ENCODE results near the gene FOXN3.
A peak's percentile ranks its signal among the peaks of the same experiment; 100 is the strongest.

The FOXN3 gene

GRCh38 chr14:89435892-89436656 lies 19.0 kb upstream of the FOXN3 start:
- no peak for DNase-seq
- in situ Hi-C loops (cut with HindIII; ENCODE audit: low pct_ligation_motif_present, low pct_unique_long_range_greater_than_20kb, low sequenced_read_pairs) = no loop called here

DNA sequence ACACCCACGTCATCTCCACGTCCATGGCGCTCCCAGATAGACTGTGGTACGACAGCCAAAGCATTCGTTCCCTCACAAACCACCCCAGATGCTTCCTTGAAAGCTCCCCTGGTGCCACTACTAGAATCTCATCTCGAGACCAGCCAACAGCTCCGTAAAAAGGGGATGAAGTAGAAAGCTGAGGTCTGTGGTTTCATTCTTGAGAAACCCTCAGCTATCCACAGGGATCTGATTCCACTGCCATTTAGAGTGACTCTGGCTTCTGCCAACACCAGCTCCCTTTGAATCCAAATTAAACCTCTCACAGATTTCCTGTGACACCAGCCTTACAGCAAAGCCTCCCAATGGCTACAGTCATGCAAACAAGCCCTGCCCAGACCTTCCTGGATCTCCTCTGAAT lies 18.5 kb upstream of the FOXN3 start:
- no peak for DNase-seq
- in situ Hi-C loops (cut with HindIII; ENCODE audit: low pct_ligation_motif_present, low pct_unique_long_range_greater_than_20kb, low sequenced_read_pairs) = no loop called here

DNA sequence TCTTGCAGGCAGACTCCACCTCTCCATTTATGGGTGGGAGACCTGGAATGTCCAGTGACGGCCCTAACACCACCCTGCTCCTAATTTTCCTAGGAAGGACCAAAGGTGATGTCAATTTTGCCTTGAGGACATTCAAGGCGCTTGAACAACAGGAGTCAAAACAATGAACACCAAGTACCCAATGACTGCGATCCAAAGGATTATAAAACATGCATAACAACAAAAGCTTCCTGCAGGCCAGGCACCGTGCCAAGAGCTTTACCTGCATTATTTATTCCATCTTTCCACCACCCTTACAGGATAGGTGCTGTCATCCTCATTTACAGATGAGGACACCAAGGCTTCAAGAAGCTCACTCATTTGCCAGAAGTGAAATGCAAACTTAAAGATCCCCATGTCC lies 15.2 kb upstream of the FOXN3 start:
- no peak for DNase-seq
- in situ Hi-C loops (cut with HindIII; ENCODE audit: low pct_ligation_motif_present, low pct_unique_long_range_greater_than_20kb, low sequenced_read_pairs) = no loop called here

GRCh38 chr14:89430391-89431236 lies 13.6 kb upstream of the FOXN3 start:
- no peak for DNase-seq
- in situ Hi-C loops (cut with HindIII; ENCODE audit: low pct_ligation_motif_present, low pct_unique_long_range_greater_than_20kb, low sequenced_read_pairs) = no loop called here

- in situ Hi-C loops (cut with HindIII; ENCODE audit: low pct_ligation_motif_present, low pct_unique_long_range_greater_than_20kb, low sequenced_read_pairs) = no loop called here
- DNase-seq = peak; percentile 5
Measured at GRCh38 chr14:89429199-89430181, 12.5 kb upstream of the FOXN3 start.

DNA sequence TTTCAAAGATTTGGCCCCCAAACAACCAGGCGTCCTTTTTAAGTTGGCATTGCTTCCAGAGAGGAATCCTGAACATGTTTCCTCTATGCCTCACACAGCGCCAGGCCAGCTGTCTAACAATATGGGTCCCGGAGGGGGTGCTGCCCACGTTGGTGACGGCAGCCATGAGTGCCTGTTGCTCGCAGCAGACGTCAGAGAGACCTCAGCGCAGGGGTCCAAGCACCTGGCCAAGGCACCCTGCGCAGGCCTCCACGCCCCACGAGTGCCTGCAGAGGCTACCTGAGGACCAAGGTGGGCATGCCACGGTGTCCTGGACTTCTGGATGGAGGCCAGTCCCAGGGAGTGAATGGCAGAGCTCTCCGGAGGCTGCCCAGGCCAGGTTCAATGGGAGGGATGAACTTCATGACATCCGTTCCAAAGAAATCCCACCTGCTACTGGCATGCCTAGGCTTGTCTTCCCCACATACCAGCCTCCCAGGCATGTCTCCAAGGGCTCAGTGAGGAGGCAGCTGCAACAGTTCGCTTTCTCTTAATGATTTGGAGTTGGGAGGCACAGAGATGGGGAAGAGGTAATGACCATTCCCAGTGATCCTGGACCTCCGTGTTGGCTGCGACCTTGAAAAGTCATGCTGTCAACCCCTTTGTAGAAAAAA lies 11.6 kb upstream of the FOXN3 start:
- in situ Hi-C loops (cut with HindIII; ENCODE audit: low pct_ligation_motif_present, low pct_unique_long_range_greater_than_20kb, low sequenced_read_pairs) = no loop called here
- DNase-seq = peak; percentile 7

DNA sequence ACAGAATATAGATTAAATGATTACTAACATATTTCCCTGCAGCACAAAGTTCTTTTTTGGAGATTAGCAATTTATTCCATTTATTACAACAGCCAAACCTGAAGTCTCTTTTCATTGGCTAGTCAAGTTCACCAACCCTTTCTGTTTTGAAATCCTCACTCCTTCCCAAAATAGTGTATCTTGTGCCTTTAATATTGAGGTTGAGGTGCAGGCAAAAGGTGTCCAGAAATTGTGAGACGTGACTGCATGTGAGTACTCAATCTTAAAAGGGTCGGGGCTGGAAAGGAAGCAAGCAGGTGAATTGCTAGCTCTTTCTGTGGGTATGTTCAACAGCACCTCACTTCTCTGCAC lies 11.1 kb upstream of the FOXN3 start:
- in situ Hi-C loops (cut with HindIII; ENCODE audit: low pct_ligation_motif_present, low pct_unique_long_range_greater_than_20kb, low sequenced_read_pairs) = no loop called here

DNA sequence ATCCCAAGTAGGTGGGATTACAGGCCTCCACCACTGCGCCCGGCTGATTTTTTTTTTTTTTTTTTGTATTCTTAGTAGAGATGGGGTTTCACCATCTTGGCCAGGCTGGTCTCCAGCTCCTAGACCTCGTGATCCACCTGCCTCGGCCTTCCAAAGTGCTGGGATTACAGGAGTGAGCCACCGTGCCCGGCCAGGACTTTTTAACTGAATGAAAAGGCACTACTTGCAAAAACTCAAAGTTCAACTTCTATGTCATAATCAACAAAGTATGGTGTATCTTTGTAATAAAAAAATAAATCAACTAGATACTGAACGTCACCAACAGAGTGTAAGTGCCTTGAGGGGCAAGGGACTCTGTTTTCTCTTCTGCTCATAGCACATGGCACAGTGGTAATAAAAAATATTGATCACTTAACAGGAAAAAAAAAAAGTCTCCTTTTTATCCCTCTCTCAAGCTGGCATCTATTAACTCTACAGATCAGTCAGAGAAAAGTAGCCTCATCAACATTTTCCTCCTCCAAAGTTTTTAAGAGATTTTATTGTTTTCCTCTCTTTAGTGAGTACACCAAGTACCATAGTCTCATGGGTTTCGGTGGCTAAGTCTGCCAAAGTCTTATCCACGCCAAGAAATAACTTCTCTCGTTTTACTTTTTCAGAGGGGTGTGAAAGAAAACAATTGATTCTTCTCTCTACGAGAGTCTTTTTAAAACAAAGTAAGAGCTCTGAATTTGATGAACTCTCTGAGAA lies 10.6 kb upstream of the FOXN3 start:
- in situ Hi-C loops (cut with HindIII; ENCODE audit: low pct_ligation_motif_present, low pct_unique_long_range_greater_than_20kb, low sequenced_read_pairs) = no loop called here

More for the DNA sequence above, 11.1 kb upstream of the FOXN3 start:
- no peak for DNase-seq

DNA sequence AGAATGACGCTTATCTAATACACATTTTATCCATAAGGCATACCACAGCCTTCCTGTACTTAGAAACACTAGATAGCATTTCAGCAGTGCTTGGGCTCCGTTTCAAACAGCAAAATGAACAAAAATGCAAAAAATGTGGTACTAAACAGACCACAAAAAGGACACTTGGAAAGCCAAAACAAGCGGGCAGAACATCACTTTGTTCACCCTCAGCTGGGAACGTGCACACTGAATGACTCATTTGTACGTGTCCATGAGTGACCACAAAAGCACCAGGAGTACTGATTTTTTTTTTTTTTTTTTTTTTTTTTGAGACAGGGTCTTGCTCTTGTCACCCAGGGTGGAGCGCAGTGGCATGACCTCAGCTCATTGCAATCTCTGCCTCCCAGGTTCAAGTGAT lies 8.9 kb upstream of the FOXN3 start:
- DNase-seq = peak; percentile 90
- in situ Hi-C loops (cut with HindIII; ENCODE audit: low pct_ligation_motif_present, low pct_unique_long_range_greater_than_20kb, low sequenced_read_pairs) = no loop called here

More for the DNA sequence above, 10.6 kb upstream of the FOXN3 start:
- no peak for DNase-seq

GRCh38 chr14:89424241-89424640 lies 7.2 kb upstream of the FOXN3 start:
- in situ Hi-C loops (cut with HindIII; ENCODE audit: low pct_ligation_motif_present, low pct_unique_long_range_greater_than_20kb, low sequenced_read_pairs) = no loop called here
- DNase-seq = no peak

DNA sequence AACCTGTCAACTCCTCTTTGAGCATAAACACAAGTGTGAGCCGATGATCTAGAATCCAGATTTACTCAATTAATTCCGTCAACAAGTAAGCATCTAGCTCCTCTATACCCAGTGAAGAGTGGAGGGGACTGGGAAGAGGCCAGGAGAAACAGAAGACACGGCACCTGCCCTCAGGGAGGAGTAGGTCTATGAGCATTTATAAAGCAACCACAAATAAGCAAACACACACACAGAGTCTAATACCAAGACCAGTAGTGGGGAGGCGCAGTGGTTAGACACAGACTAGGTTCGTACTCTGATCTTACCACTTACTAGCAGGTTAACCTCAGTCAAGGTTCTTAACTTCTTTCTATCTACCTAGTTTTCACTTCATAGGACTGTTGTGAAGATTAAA lies 5.9 kb upstream of the FOXN3 start:
- in situ Hi-C loops (cut with HindIII; ENCODE audit: low pct_ligation_motif_present, low pct_unique_long_range_greater_than_20kb, low sequenced_read_pairs) = no loop called here
- no peak for DNase-seq

GRCh38 chr14:89422181-89422951 lies 5.3 kb upstream of the FOXN3 start:
- no peak for DNase-seq
- in situ Hi-C loops (cut with HindIII; ENCODE audit: low pct_ligation_motif_present, low pct_unique_long_range_greater_than_20kb, low sequenced_read_pairs) = no loop called here

DNA sequence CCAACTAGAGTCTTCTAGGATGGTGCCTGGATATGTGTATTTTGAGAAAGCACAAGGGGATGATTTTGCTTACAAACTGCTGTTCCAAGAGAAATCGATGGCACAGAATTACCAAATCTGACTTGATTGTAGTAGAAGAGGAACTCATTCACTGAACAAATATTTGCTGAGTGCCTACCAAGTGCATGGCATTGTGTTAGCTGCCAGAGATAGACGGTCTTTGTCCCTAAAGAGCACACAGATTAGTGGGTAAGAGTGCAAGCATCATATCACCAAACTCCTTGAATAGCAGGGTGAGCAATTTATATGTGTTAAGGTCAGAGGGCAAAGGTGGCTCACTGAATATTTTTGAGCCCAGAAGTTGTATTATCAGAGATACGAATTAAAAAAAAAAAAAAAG lies 3.5 kb upstream of the FOXN3 start:
- in situ Hi-C loops (cut with HindIII; ENCODE audit: low pct_ligation_motif_present, low pct_unique_long_range_greater_than_20kb, low sequenced_read_pairs) = no loop called here
- no peak for DNase-seq

GRCh38 chr14:89419973-89420482 lies 3.0 kb upstream of the FOXN3 start:
- in situ Hi-C loops (cut with HindIII; ENCODE audit: low pct_ligation_motif_present, low pct_unique_long_range_greater_than_20kb, low sequenced_read_pairs) = no loop called here
- DNase-seq = no peak

- in situ Hi-C loops (cut with HindIII; ENCODE audit: low pct_ligation_motif_present, low pct_unique_long_range_greater_than_20kb, low sequenced_read_pairs) = no loop called here
Measured at GRCh38 chr14:89418976-89419375, 1.9 kb upstream of the FOXN3 start.

DNA sequence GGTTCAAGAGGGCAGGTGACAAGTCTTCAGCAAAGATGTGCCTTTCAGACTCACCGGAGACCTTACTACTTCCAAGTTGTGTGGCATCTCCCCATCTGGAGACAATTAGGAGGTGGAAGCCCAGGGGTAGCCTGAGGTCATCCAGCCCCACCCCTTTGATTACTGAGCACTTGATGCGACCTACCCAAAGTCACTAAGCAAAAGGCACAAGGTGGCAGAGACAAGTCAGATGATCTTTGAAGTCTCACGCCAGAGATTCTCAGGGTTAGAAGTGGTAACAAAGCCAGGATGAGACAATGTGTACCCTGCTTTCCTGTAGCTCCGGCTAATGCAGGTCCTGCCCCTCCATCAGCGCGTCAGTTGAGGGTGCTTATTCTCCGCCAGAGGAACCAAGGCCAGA lies 1.4 kb upstream of the FOXN3 start:
- in situ Hi-C loops (cut with HindIII; ENCODE audit: low pct_ligation_motif_present, low pct_unique_long_range_greater_than_20kb, low sequenced_read_pairs) = no loop called here
- no peak for DNase-seq

More at GRCh38 chr14:89418976-89419375, 1.9 kb upstream of the FOXN3 start:
- DNase-seq = no peak

All from ACHN (cell line).